ENCODE measurements around the gene CELSR1. TPM values are rescaled to one million over a fixed set of nuclear protein-coding genes. Genes with fewer than 3 reads are reported as not detected.
"Not testable (repeated sequence)": the region's sequence is repeated elsewhere in the genome, so short reads cannot be mapped to it uniquely, and the experiment has no call there.

Gene CELSR1
- total RNA-seq, 1 donor from 2014 or later: 7.7 TPM

DNA sequence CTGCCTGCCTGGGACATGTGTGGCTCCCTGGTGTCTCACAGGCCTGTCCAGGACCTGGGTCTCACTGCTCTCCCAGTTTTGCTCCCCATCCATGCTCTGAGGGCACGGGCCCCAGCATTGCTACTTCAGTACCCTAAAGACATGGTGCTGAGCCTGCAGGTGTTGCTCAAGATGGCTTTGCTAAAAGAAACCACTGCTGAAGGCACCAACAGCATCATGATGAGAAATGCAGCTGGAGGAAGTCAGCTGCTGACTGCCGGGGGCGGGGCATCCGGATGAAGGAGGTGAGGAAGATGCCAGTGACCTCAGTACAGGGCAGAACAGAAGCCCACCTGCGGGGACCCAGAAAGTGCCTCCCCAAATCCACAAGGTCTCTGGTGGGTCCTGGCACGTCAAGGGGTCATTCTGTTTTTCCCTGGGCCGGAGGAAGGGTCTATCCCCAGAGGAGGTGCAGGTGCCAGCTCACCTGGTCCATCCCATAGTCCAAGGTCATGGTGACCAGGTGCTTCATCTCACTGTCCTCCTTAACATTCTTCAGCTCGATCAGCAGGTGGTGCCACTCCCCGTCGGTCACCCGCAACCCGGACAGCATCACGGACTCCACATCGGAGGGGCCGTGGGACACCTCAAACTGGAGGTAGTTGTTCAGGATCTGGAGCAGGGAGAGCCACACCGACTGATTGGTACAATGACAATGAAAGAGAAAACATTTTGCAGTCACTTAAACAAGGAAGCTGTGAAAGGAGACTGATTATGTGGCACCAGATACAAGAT is 138.0 kb downstream of the CELSR1 start:
- H3K4me3 Mint-ChIP-seq (ENCODE audit: unreplicated experiment): no peak overlapping the region
- H3K9me3 Mint-ChIP-seq (ENCODE audit: unreplicated experiment): no peaks in the 10 kb centered on the region
- H3K27ac Mint-ChIP-seq (ENCODE audit: unreplicated experiment): no peak overlapping the region
- H3K36me3 Mint-ChIP-seq (ENCODE audit: low read depth, unreplicated experiment): no peaks in the 10 kb centered on the region
- TF ChIP-seq, protein P1, sequence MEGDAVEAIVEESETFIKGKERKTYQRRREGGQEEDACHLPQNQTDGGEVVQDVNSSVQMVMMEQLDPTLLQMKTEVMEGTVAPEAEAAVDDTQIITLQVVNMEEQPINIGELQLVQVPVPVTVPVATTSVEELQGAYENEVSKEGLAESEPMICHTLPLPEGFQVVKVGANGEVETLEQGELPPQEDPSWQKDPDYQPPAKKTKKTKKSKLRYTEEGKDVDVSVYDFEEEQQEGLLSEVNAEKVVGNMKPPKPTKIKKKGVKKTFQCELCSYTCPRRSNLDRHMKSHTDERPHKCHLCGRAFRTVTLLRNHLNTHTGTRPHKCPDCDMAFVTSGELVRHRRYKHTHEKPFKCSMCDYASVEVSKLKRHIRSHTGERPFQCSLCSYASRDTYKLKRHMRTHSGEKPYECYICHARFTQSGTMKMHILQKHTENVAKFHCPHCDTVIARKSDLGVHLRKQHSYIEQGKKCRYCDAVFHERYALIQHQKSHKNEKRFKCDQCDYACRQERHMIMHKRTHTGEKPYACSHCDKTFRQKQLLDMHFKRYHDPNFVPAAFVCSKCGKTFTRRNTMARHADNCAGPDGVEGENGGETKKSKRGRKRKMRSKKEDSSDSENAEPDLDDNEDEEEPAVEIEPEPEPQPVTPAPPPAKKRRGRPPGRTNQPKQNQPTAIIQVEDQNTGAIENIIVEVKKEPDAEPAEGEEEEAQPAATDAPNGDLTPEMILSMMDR (IDR thresholded peaks at IDR 0.05; ENCODE audit: unreplicated experiment): no peak
- H3K4me1 Mint-ChIP-seq (ENCODE audit: unreplicated experiment): no peaks in the 10 kb centered on the region
- DNase-seq (ENCODE audit: low spot score): no peak
- H3K27me3 Mint-ChIP-seq (ENCODE audit: unreplicated experiment): peaks cover 11% of the 10 kb centered on the region

DNA sequence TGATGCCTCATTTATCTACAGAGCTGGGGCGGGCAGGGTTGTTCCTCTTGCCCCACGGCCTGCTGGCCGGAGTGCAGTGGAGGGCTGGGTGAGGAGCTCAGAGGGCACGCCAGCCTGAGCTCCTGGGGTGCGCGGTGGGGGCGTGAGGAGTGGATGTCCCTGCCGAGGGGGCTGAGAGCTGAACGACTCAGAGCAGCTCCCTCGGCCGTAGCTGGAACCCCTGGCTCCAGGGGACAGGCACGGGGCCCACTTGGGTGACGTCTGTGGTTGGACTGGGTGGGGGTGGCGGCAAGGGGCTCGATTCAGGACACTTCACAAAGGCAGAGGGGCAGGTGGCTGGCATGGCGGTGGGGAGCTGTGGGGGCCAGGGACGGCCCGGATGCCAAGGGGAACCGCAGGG is 139.5 kb downstream of the CELSR1 start:
- Mint-ChIP-seq H3K27me3 (ENCODE audit: unreplicated experiment) (peaks cover 15% of the 10 kb centered on the region), H3K4me1 (ENCODE audit: unreplicated experiment) (no peaks in the 10 kb centered on the region), H3K27ac (ENCODE audit: unreplicated experiment) (no peak overlapping the region), H3K9me3 (ENCODE audit: unreplicated experiment) (no peaks in the 10 kb centered on the region), H3K36me3 (ENCODE audit: low read depth, unreplicated experiment) (no peaks in the 10 kb centered on the region), H3K4me3 (ENCODE audit: unreplicated experiment) (no peak overlapping the region)
- no peak for DNase-seq (ENCODE audit: low spot score)
- TF ChIP-seq, protein P1 (IDR thresholded peaks at IDR 0.05; ENCODE audit: unreplicated experiment): no peak

DNA sequence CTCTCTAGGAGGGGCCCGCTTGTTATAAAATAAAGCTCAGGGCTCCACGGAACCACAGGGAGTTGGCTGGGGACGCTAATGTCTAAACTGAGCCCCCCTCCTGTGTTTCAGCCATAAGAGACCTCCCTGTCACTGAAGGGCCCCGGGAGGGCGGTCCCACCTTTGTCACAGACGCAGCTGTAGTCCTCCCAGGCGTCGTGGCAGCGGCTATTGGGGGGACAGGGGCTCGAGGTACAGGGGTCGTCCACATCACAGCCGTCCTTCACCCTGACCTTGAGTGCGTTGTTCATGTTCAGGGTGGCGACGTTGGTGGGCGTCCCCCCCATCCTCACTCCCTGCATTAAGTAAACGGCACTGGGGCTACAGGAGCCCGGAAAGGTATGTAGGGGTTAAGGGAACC is 139.9 kb downstream of the CELSR1 start:
- no peaks in the 10 kb centered on the region for H3K36me3 Mint-ChIP-seq (ENCODE audit: low read depth, unreplicated experiment)
- H3K27me3 Mint-ChIP-seq (ENCODE audit: unreplicated experiment): peaks cover 15% of the 10 kb centered on the region
- DNase-seq (ENCODE audit: low spot score): no peak
- H3K4me1 Mint-ChIP-seq (ENCODE audit: unreplicated experiment): no peaks in the 10 kb centered on the region
- no peak overlapping the region for H3K4me3 Mint-ChIP-seq (ENCODE audit: unreplicated experiment)
- TF ChIP-seq, protein P1 (IDR thresholded peaks at IDR 0.05; ENCODE audit: unreplicated experiment): no peak
- H3K9me3 Mint-ChIP-seq (ENCODE audit: unreplicated experiment): no peaks in the 10 kb centered on the region
- no peak overlapping the region for H3K27ac Mint-ChIP-seq (ENCODE audit: unreplicated experiment)

DNA sequence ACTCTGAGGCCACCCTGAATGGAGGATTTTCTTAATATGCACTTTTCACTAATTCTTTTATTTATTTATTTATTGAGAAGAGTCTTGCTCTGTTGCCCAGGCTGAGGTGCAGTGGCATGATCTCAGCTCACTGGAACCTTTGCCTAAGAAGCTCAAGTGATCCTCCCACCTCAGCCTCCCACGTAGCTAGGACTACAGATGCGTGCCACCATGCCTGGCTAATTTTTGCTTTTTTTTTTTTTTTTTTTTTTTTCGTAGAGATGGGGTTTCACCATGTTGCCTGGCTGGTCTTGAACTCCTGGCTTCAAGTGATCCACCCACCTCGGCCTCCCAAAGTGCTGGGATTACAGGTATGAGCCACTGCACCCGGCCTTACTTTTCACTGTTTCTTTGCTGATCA is 140.4 kb downstream of the CELSR1 start:
- not testable (repeated sequence) for DNase-seq (ENCODE audit: low spot score); H3K4me3 Mint-ChIP-seq (ENCODE audit: unreplicated experiment); H3K4me1 Mint-ChIP-seq (ENCODE audit: unreplicated experiment); H3K27ac Mint-ChIP-seq (ENCODE audit: unreplicated experiment); H3K9me3 Mint-ChIP-seq (ENCODE audit: unreplicated experiment); H3K36me3 Mint-ChIP-seq (ENCODE audit: low read depth, unreplicated experiment)
- peaks cover 15% of the 10 kb centered on the region for H3K27me3 Mint-ChIP-seq (ENCODE audit: unreplicated experiment)

DNA sequence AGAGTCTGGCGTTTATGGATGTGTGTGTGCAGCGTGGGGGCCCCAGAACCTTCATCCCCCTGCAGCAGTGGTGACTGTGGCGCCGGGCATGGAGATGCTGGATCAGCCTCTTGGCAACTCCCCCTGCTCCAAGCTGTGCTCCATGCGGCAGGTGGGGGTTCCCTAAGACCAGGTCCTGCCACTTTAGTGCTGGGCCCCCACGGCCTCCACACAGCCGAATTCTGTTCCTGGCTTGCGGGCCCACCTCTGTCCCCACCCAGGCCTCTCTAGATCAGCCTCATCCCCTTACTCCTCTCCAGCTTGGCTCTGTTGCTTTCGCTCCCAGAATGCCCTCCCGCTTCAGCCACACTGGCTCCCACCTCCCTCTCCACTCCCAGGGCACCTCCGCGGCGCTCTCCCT is 142.3 kb downstream of the CELSR1 start:
- Mint-ChIP-seq H3K4me3 (ENCODE audit: unreplicated experiment) (no peak overlapping the region), H3K36me3 (ENCODE audit: low read depth, unreplicated experiment) (no peaks in the 10 kb centered on the region), H3K27ac (ENCODE audit: unreplicated experiment) (no peak overlapping the region), H3K4me1 (ENCODE audit: unreplicated experiment) (no peaks in the 10 kb centered on the region), H3K9me3 (ENCODE audit: unreplicated experiment) (no peaks in the 10 kb centered on the region), H3K27me3 (ENCODE audit: unreplicated experiment) (peaks cover 15% of the 10 kb centered on the region)
- no peak for DNase-seq (ENCODE audit: low spot score)
- TF ChIP-seq, protein P1 (IDR thresholded peaks at IDR 0.05; ENCODE audit: unreplicated experiment): no peak

Measured in endothelial cell (in vitro differentiated cells).